ENCODE results near the gene WDR20. TPM values are rescaled to one million over a fixed set of nuclear protein-coding genes. Genes with fewer than 3 reads are reported as not detected.
A peak's percentile ranks its signal among the peaks of the same experiment; 100 is the strongest.

The WDR20 gene
- total and polyA plus RNA-seq, 2 donors from 2014 or later: 12.6 to 44.2 TPM

- Histone ChIP-seq H3K4me3 (ENCODE audit: low read length in 3 of 3) (no peak overlapping the region), H3K9ac (ENCODE audit: low read length in 3 of 3) (no peak overlapping the region), H3K27ac (ENCODE audit: low read depth in 2 of 2, low read length in 2 of 2) (no peak overlapping the region), H3K4me1 (ENCODE audit: control insufficient read depth in 2 of 3, insufficient read depth in 2 of 3, low read depth in 1 of 3, low read length in 3 of 3) (peaks cover 0 to 2% (median 2%) of the 10 kb centered on the region in 3 donors), H3K27me3 (ENCODE audit: control insufficient read depth, insufficient read depth, low read length) (no peaks in the 10 kb centered on the region), H3K9me3 (ENCODE audit: control insufficient read depth in 2 of 3, insufficient read depth in 1 of 3, low read length in 3 of 3) (no peaks in the 10 kb centered on the region), H3K36me3 (ENCODE audit: control insufficient read depth in 2 of 3, insufficient read depth in 3 of 3, low read length in 3 of 3) (peaks cover 0 to 21% (median 4%) of the 10 kb centered on the region in 3 donors)
- no peak for TF ChIP-seq CTCF (IDR thresholded peaks at IDR 0.05; ENCODE audit: borderline replicate concordance, extremely low read depth, insufficient read depth)
- FAIRE-seq (no peak), DNase-seq (peak in 1 of 5 donors; percentile 49)
- intact Hi-C loops (cut with DNase I): no loop called here
Measured at GRCh38 chr14:102196039-102196901, 56.6 kb downstream of the WDR20 start.

GRCh38 chr14:102196902-102197230 is 57.2 kb downstream of the WDR20 start:
- FAIRE-seq: no peak
- H3K27me3 ChIP-seq (ENCODE audit: control insufficient read depth, insufficient read depth, low read length): no peaks in the 10 kb centered on the region
- H3K36me3 ChIP-seq (ENCODE audit: control insufficient read depth in 2 of 3, insufficient read depth in 3 of 3, low read length in 3 of 3): peaks cover 0 to 21% (median 4%) of the 10 kb centered on the region in 3 donors
- no peak overlapping the region for H3K4me3 ChIP-seq (ENCODE audit: low read length in 3 of 3)
- no peak overlapping the region for H3K9ac ChIP-seq (ENCODE audit: low read length in 3 of 3)
- intact Hi-C loops (cut with DNase I): no loop called here
- TF ChIP-seq CTCF (IDR thresholded peaks at IDR 0.05; ENCODE audit: borderline replicate concordance, extremely low read depth, insufficient read depth): no peak
- no peak overlapping the region for H3K27ac ChIP-seq (ENCODE audit: low read depth in 2 of 2, low read length in 2 of 2)
- no peaks in the 10 kb centered on the region for H3K9me3 ChIP-seq (ENCODE audit: control insufficient read depth in 2 of 3, insufficient read depth in 1 of 3, low read length in 3 of 3)
- H3K4me1 ChIP-seq (ENCODE audit: control insufficient read depth in 2 of 3, insufficient read depth in 2 of 3, low read depth in 1 of 3, low read length in 3 of 3): peaks cover 0 to 2% (median 0%) of the 10 kb centered on the region in 3 donors
- DNase-seq: no peak

GRCh38 chr14:102197317-102197853 is 57.7 kb downstream of the WDR20 start:
- Histone ChIP-seq H3K27me3 (ENCODE audit: control insufficient read depth, insufficient read depth, low read length) (no peaks in the 10 kb centered on the region), H3K27ac (ENCODE audit: low read depth in 2 of 2, low read length in 2 of 2) (no peak overlapping the region), H3K4me1 (ENCODE audit: control insufficient read depth in 2 of 3, insufficient read depth in 2 of 3, low read depth in 1 of 3, low read length in 3 of 3) (peaks cover 0 to 2% (median 0%) of the 10 kb centered on the region in 3 donors), H3K9me3 (ENCODE audit: control insufficient read depth in 2 of 3, insufficient read depth in 1 of 3, low read length in 3 of 3) (no peaks in the 10 kb centered on the region), H3K36me3 (ENCODE audit: control insufficient read depth in 2 of 3, insufficient read depth in 3 of 3, low read length in 3 of 3) (peaks cover 0 to 21% (median 4%) of the 10 kb centered on the region in 3 donors), H3K4me3 (ENCODE audit: low read length in 3 of 3) (no peak overlapping the region), H3K9ac (ENCODE audit: low read length in 3 of 3) (no peak overlapping the region)
- peak in 2 of 5 donors; percentile 70 to 76 for DNase-seq
- intact Hi-C loops (cut with DNase I): no loop called here
- TF ChIP-seq CTCF (IDR thresholded peaks at IDR 0.05; ENCODE audit: borderline replicate concordance, extremely low read depth, insufficient read depth): no peak
- no peak for FAIRE-seq

Data from kidney (tissue), 14 donors.